Gastroesophageal sphincter (tissue), 4 donors: ENCODE results near the gene TLX2. TPM values are rescaled to one million over a fixed set of nuclear protein-coding genes. Genes with fewer than 3 reads are reported as not detected.

ENCODE experiments used
- ATAC-seq: fragments of 150-250 bp; one replicate; pipeline ENCODE4 v1.9.1; 2016; ENCODE audit warnings: mild to moderate bottlenecking, moderate library complexity
- H3K27ac ChIP-seq, 4 donors: fragments of 200-600 bp; sonication (generic) in 3 of 4; 1 replicate in 3 of 4; 2 replicates in 1 of 4; pipeline ENCODE4 v1.5.1; 2016 to 2019
- H3K27me3 ChIP-seq: fragments of 200-600 bp; sonication (generic); one replicate; pipeline ENCODE4 v1.5.1; 2019
- H3K36me3 ChIP-seq, 2 donors: fragments of 200-600 bp; sonication (generic); one replicate each; pipeline ENCODE4 v1.5.1; 2019; ENCODE audit warnings: control low read depth in 1 of 2
- H3K4me1 ChIP-seq, 3 donors: fragments of 200-600 bp; sonication (generic); 1 replicate in 2 of 3; 2 replicates in 1 of 3; pipeline ENCODE4 v1.5.1; 2016 to 2019; ENCODE audit warnings: control low read depth in 2 of 3
- H3K4me3 ChIP-seq, 2 donors: fragments of 200-600 bp; sonication (generic); one replicate each; pipeline ENCODE4 v1.5.1; 2019; ENCODE audit warnings: mild to moderate bottlenecking in 1 of 2, moderate library complexity in 1 of 2
- H3K9me3 ChIP-seq, 3 donors: fragments of 200-600 bp; sonication (generic); one replicate each; pipeline ENCODE4 v1.5.1; 2017 to 2019; ENCODE audit warnings: control low read depth in 2 of 3
- EP300 ChIP-seq: sonication (generic); formaldehyde crosslinking; IDR thresholded peaks from one replicate; pipeline ENCODE4 v1.6.1; 2017; ENCODE audit warnings: antibody characterized with exemption, mild to moderate bottlenecking
- POLR2A ChIP-seq, 2 donors: fragments of 450-650 bp; IDR thresholded peaks; one replicate each; pipeline ENCODE4 v1.6.1; 2017; ENCODE audit warnings: antibody characterized with exemption in 2 of 2, mild to moderate bottlenecking in 2 of 2, moderate library complexity in 1 of 2
- POLR2AphosphoS5 ChIP-seq: sonication (generic); formaldehyde crosslinking; IDR thresholded peaks from one replicate; pipeline ENCODE4 v1.6.1; 2017; ENCODE audit warnings: antibody characterized with exemption
- WGBS, 2 donors: methylation state at CpG; one replicate each; pipeline ENCODE4 v1.1.5; 2018; ENCODE audit warnings: low coverage in 1 of 2; 5-methylcytosine and 5-hydroxymethylcytosine counted together
- total RNA-seq, 4 donors: library from RNA; depleted of rRNA; stranded (reverse); fragments of >200 nt; gene quantifications; one replicate each; pipeline ENCODE4 v1.1.0, GENCODE V29; 2016
- TF ChIP-seq, protein P1 (sequence below), 4 experiments: fragments of 200-600 bp in 2 of 4; fragments of 450-650 bp in 2 of 4; sonication (generic) in 1 of 4; IDR thresholded peaks; one replicate each; pipeline ENCODE4 v1.5.1; 2017 to 2019; ENCODE audit warnings: antibody characterized with exemption in 4 of 4, mild to moderate bottlenecking in 2 of 4, moderate library complexity in 2 of 4

TLX2 gene
- total RNA-seq, 4 donors from 2014 or later, result 0.27 to 0.94 TPM; not detected in 2

DNA sequence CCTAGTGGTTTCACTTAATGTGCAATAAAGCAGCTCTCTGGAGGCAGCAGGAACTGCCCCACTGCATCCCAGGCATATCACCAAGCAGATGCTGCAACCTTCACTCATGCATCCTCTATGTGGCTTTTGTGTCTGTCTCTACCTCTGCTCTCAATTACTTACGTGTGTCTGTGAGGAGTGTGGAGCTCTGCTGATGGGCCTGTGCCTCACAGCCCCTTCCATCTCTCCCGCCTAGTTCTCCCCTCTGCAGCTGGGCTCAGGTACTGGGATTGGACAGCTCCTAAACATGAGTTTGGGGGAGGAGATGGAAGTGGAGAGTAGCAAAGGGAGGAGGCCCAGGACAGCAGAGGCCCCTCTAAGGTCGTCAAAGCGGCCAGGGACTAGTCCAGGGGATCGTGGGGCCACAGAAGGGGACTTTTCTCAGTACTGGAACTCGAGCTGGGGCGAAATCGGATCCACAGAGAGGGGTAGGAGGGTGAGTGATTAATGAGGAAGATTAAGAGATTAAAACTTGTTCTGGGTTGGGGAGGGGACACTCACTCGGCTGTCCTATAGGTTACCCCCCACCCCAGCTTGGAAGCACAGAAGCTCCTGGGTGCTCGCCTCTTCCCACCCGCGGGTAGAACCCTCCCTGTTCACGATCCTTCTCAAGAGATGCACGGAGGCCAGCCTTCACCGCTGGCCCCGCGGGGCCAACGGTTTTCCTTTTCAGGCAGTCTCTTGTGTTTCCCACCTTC is 12.7 kb upstream of the TLX2 start:
- H3K27me3 ChIP-seq, result peaks cover 100% of the 10 kb centered on the region
- no peak for ATAC-seq

DNA sequence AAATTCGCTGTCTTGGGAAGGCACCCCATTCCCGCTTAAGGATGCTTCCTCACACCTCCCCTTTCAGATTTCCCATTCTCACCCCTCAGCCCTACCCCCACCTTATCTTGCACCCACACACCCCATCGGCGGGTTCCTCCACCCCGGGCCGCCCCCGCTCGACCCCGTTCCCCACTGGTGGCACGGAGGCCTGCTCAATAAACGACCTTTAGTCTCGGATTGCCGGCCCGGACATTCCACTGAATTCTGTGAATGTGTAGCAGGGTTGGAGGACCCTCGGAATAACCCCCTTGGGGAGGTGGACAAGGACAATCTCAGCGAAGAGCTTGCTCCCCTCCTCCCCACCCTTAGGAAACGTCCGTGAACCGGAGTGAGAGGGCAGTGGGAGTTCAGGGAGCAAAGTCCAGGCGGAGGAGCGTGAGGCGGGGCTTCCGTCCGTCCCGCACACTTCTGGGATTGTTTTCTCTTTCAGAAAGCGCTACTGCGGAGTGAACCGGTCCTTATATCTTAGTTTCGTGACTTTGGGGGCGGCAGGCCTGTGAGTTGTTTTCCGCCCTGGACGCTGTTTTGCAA is 12.0 kb upstream of the TLX2 start:
- TF ChIP-seq POLR2A (IDR thresholded peaks at IDR 0.05), result no peak
- TF ChIP-seq EP300, result no peak
- TF ChIP-seq, protein P1, sequence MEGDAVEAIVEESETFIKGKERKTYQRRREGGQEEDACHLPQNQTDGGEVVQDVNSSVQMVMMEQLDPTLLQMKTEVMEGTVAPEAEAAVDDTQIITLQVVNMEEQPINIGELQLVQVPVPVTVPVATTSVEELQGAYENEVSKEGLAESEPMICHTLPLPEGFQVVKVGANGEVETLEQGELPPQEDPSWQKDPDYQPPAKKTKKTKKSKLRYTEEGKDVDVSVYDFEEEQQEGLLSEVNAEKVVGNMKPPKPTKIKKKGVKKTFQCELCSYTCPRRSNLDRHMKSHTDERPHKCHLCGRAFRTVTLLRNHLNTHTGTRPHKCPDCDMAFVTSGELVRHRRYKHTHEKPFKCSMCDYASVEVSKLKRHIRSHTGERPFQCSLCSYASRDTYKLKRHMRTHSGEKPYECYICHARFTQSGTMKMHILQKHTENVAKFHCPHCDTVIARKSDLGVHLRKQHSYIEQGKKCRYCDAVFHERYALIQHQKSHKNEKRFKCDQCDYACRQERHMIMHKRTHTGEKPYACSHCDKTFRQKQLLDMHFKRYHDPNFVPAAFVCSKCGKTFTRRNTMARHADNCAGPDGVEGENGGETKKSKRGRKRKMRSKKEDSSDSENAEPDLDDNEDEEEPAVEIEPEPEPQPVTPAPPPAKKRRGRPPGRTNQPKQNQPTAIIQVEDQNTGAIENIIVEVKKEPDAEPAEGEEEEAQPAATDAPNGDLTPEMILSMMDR (IDR thresholded peaks at IDR 0.05), result no peak
- TF ChIP-seq POLR2AphosphoS5, result no peak
- Histone ChIP-seq H3K4me1 (peaks cover 0 to 81% (median 42%) of the 10 kb centered on the region in 3 donors), H3K27ac (peak overlapping the region in 2 of 4 donors; percentile 65 to 81), H3K4me3 (peak overlapping the region; percentile 21 to 57), H3K36me3 (peaks cover 0 to 22% of the 10 kb centered on the region in 2 donors), H3K9me3 (no peaks in the 10 kb centered on the region), H3K27me3 (peaks cover 95% of the 10 kb centered on the region)
- ATAC-seq, result no peak
- WGBS, 2 donors, result 33 to 100% methylated on average over 1 to 6 of the region's 32 CpGs

More for the DNA sequence above, 12.7 kb upstream of the TLX2 start:
- TF ChIP-seq POLR2AphosphoS5 (no peak), POLR2A (IDR thresholded peaks at IDR 0.05) (no peak), EP300 (no peak)
- TF ChIP-seq, protein P1 (IDR thresholded peaks at IDR 0.05), result no peak
- H3K36me3 ChIP-seq, result peaks cover 0 to 22% of the 10 kb centered on the region in 2 donors
- WGBS, 2 donors, result 70 to 79% methylated on average over 6 to 18 of the region's 18 CpGs
- H3K4me3 ChIP-seq, result no peak overlapping the region
- H3K4me1 ChIP-seq, result peaks cover 0 to 75% (median 40%) of the 10 kb centered on the region in 3 donors
- no peaks in the 10 kb centered on the region for H3K9me3 ChIP-seq
- H3K27ac ChIP-seq, result no peak overlapping the region

DNA sequence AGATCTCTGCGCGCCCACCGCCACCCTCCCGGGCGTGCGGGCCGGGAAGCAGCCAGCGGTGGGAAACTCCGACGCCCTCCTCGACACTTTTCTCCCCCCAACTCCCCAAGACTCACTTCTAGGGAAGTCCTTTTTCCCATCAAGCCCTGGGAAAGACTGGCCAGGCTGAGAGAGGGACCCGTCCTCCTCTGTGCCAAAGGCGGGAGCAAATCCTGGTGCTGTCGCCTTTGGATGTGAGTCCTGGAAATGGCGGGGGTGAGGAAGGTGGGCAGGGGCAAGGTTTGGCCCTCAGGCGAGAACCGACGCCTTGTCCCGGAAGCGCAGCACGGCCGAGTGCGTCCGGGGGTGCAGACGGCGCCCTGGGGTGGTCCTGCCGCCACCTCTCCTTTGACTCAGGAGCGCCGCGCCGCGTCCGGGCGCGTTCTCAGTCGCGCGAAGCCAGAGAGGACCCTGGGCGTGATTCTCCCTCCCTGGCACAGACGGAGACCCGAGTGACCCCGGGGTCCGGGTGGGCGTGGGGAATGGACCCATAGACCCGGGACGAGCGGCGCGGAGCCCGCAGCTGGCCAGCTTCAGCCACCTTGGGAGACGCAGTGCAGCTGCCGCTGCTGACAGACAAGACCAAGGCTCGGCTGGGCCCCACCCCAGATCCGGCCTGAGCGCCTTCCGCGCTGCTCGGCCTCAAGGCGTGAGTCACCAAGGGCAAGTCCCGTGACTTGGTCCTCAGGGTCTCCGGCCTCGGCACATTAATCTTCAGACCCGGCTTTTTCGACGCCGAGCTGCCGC is 11.3 kb upstream of the TLX2 start:
- peaks cover 0 to 22% of the 10 kb centered on the region in 2 donors for H3K36me3 ChIP-seq
- TF ChIP-seq POLR2A (IDR thresholded peaks at IDR 0.05), result peak; percentile 28 to 57
- peak; percentile 28 for TF ChIP-seq POLR2AphosphoS5
- TF ChIP-seq EP300, result no peak
- TF ChIP-seq, protein P1 (IDR thresholded peaks at IDR 0.05), result peak in 1 of 4 experiments; percentile 37
- H3K27ac ChIP-seq, result peak overlapping the region in 3 of 4 donors; percentile 55 to 81 (median 65)
- no CpG with 5 or more reads among the region's 67 CpGs for WGBS, 2 donors
- peaks cover 88% of the 10 kb centered on the region for H3K27me3 ChIP-seq
- peaks cover 0 to 76% (median 37%) of the 10 kb centered on the region in 3 donors for H3K4me1 ChIP-seq
- peak overlapping the region; percentile 21 to 57 for H3K4me3 ChIP-seq
- H3K9me3 ChIP-seq, result no peaks in the 10 kb centered on the region
- peak; percentile 63 for ATAC-seq

DNA sequence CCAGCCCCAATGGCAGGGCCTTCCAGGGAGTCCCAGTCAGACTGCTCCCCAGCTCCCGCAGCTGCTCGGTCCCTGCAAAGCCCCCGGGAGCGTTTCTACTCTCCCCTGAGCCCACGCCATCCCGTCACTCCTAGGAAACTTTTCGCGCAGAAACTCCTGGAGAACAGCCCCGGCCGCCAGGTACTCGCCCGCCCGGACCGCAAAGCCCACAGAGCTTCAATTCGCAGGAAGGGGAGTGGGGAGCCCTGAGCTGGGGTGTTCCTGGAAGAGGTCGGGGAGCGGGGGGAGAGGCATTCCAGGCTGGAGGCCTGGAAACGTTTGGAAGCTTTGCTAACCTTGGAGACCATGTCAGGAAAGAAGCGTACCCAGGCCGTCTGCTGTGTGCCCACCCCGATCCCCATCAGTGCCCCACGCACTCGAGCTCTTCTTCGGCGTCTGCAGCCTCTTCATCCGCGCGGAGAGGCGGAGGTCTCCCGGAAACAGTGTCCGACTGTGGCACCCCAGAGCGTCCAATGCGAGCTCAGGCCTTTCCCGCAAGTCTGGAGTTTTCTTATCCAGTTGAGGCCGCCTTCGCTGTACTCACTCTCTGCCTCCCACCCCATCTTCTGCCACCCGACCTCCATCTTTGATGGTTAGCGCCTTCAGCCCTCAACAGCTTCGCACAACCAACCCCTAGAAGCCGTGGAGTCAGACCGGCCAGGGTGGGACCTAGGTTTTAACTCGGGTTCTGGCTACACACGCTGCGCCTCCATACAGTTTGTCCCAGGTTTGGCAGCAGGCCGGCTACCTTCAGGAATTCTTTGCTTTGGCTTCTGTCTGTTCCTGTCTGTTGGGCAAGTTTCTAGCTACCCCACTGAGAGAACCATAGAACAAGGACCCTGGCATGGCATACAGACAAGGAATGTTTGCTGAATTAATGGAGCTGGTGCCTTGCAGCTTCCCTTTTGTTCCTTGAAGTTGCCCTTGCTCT is 10.5 kb upstream of the TLX2 start:
- 67 to 78% methylated on average over 5 to 15 of the region's 45 CpGs for WGBS, 2 donors
- ATAC-seq, result no peak
- Histone ChIP-seq H3K9me3 (no peaks in the 10 kb centered on the region), H3K27me3 (peaks cover 79% of the 10 kb centered on the region), H3K36me3 (peaks cover 0 to 22% of the 10 kb centered on the region in 2 donors), H3K4me3 (peak overlapping the region; percentile 21 to 57), H3K27ac (peak overlapping the region in 3 of 4 donors; percentile 55 to 81 (median 65)), H3K4me1 (peaks cover 0 to 73% (median 28%) of the 10 kb centered on the region in 3 donors)
- no peak for TF ChIP-seq EP300
- TF ChIP-seq POLR2A (IDR thresholded peaks at IDR 0.05), result no peak
- TF ChIP-seq, protein P1 (IDR thresholded peaks at IDR 0.05), result no peak
- TF ChIP-seq POLR2AphosphoS5, result no peak
